GM19467 (cell line): ENCODE measurements around the gene CAMP.

Experiments used
- ATAC-seq: cut with Tn5 transposase; IDR thresholded peaks from one replicate; pipeline ENCODE4 v1.9.1; 2021; ENCODE audit warnings: mild to moderate bottlenecking, moderate library complexity; ENCODE audit not compliant: unreplicated experiment

Gene CAMP

GRCh38 chr3:48214225-48214624 lies 9.1 kb upstream of the CAMP start:
- no peak for ATAC-seq

GRCh38 chr3:48215019-48215418 lies 8.3 kb upstream of the CAMP start:
- no peak for ATAC-seq

- no peak for ATAC-seq
Observed at GRCh38 chr3:48215466-48215865, 7.8 kb upstream of the CAMP start.

GRCh38 chr3:48215876-48216275 lies 7.4 kb upstream of the CAMP start:
- no peak for ATAC-seq

- no peak for ATAC-seq
Observed at GRCh38 chr3:48217449-48217848, 5.8 kb upstream of the CAMP start.

GRCh38 chr3:48218537-48218936 lies 4.8 kb upstream of the CAMP start:
- ATAC-seq: no peak

GRCh38 chr3:48219543-48219942 lies 3.8 kb upstream of the CAMP start:
- no peak for ATAC-seq

- ATAC-seq: no peak
Observed at GRCh38 chr3:48220746-48221145, 2.5 kb upstream of the CAMP start.

GRCh38 chr3:48225587-48225986 lies 2.3 kb downstream of the CAMP start:
- no peak for ATAC-seq

GRCh38 chr3:48226939-48227338 lies 3.6 kb downstream of the CAMP start:
- no peak for ATAC-seq

GRCh38 chr3:48232232-48232631 lies 8.9 kb downstream of the CAMP start:
- peak; percentile 10 for ATAC-seq

GRCh38 chr3:48232734-48233133 lies 9.4 kb downstream of the CAMP start:
- ATAC-seq: peak; percentile 70

- ATAC-seq: no peak
Observed at GRCh38 chr3:48233542-48233941, 10.2 kb downstream of the CAMP start.

- ATAC-seq: no peak
Observed at GRCh38 chr3:48236531-48236930, 13.2 kb downstream of the CAMP start.

GRCh38 chr3:48238531-48239085 lies 15.3 kb downstream of the CAMP start:
- ATAC-seq: no peak

- ATAC-seq: no peak
Observed at GRCh38 chr3:48240000-48240963, 17.0 kb downstream of the CAMP start.

- ATAC-seq: no peak
Observed at GRCh38 chr3:48241796-48242455, 18.6 kb downstream of the CAMP start.

- no peak for ATAC-seq
Observed at GRCh38 chr3:48243886-48244285, 20.6 kb downstream of the CAMP start.

GRCh38 chr3:48244461-48244860 lies 21.2 kb downstream of the CAMP start:
- ATAC-seq: no peak

- ATAC-seq: no peak
Observed at GRCh38 chr3:48245136-48245535, 21.8 kb downstream of the CAMP start.

- no peak for ATAC-seq
Observed at GRCh38 chr3:48247401-48247811, 24.1 kb downstream of the CAMP start.
